SK-MEL-5 (cell line): ENCODE data around the gene TMEM117. TPM values are rescaled to one million over a fixed set of nuclear protein-coding genes. Genes with fewer than 3 reads are reported as not detected.
"Not testable (repeated sequence)": the region's sequence is repeated elsewhere in the genome, so short reads cannot be mapped to it uniquely, and the experiment has no call there.

Experiments used
- DNase-seq: peaks from one replicate; pipeline ENCODE4 v3.0.0-alpha.2; 2016; ENCODE audit warnings: low read depth, low spot score
- in situ Hi-C: cut with HindIII; loops from 2 replicates; pipeline ENCODE4 v1.10.0; 2016; ENCODE audit warnings: low sequenced_read_pairs, high pct_unique_total_duplicates, low pct_unique_long_range_greater_than_20kb
- total RNA-seq: library from RNA; depleted of rRNA; stranded (reverse); fragments of >200 nt; shearing (Covaris generic); gene quantifications from 2 replicates; pipeline ENCODE4 v1.2.3, GENCODE V29; 2014

TMEM117 gene
- total RNA-seq, 1 experiment from 2014 or later, result 62.6 TPM

GRCh38 chr12:43869765-43870164 is 33.9 kb downstream of the TMEM117 start:
- DNase-seq, in situ Hi-C loops: not testable (repeated sequence)

GRCh38 chr12:43871258-43871657 is 35.4 kb downstream of the TMEM117 start:
- in situ Hi-C loops, DNase-seq: not testable (repeated sequence)

DNA sequence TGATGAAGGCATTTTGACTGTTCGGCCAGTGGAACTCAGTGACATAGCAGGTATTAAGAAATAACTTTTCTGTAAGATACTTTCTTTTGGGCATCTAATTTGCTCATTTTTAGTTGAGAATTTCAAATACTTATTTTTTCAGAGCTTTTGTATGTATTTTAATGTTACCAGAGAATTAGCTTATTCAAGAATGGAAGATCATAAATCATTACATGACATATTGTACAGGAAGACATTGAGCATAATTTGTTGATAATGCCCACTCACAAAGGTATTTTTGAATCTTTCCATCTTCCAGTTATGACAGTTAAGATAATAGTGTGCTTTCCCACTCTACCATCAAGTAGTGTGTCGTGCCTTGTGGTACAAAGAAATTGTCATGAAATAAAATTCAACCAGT is 36.5 kb downstream of the TMEM117 start:
- DNase-seq, result no peak
- in situ Hi-C loops, result no loop called here

DNA sequence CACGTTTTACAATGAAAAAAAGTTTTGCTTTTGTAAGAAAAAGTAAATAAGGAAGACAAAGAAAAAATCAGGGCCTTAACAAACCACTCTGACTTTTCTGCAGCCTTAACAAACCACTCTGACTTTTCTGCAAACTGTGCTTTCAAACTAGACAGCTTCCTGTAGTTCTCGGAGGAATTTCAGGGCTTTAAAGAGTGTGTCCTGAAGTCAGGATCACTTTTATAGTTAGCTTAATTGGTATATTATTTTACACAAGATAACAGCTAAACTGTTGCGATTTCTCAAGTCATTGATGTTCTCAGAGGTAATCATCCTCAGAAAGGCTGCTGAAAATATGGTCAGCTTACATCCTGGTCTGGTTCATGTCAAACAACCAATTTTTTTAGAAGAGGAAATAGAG is 42.2 kb downstream of the TMEM117 start:
- DNase-seq, result no peak
- in situ Hi-C loops, result no loop called here

DNA sequence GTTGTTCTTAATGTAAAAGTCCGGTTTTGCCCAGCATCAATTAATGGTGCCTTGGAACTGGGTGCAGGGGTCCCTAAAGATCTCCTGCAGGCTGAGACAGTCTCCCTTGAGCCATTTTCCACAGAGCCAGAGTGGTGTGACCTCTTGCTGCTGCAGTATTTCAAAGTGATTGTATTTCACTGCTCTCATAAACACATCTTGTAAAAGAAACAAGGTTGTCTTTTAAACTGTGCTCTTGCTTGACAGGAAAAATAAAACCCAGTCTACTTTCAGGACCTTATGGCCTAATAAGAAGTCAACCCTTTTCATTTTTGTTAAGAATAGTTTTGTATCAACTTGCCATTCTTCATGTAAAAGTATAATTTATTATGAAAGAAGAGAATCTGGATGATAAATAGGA is 44.7 kb downstream of the TMEM117 start:
- in situ Hi-C loops, result loop anchor here (10.0 kb wide), 1 partner anchor 96 kb away; no protein-coding TSS in a partner anchor
- DNase-seq, result peak; percentile 45

DNA sequence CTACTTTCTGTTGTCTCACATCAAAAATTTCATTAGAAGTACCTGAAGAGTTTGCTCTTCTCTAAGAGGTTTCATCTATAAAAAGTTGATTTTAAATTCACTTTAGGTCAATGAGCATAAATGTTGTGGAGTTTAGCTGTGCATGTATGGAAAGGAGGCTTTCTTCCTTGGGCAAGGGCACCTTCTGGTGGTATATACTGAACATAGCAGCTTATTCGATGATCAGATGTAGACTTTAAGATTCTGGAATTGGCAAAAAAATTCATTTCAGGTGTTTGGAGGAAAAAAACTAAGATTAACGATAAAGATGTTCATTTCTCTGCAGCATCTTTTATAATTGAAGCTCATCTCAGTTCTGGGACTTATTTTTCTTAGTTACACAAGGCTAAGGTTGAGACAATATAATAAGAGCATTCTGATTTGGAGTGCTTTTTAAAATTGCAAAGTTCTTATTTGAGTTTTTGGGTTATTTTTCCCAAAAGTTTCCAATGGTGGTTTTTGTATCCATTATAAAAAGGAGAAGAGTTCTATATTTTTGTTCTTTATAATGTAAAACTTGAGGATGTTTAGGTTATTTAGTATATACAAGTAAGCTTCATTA is 46.8 kb downstream of the TMEM117 start:
- in situ Hi-C loops, result loop anchor here (10.0 kb wide), 1 partner anchor 98 kb away; no protein-coding TSS in a partner anchor
- DNase-seq, result peak; percentile 80

DNA sequence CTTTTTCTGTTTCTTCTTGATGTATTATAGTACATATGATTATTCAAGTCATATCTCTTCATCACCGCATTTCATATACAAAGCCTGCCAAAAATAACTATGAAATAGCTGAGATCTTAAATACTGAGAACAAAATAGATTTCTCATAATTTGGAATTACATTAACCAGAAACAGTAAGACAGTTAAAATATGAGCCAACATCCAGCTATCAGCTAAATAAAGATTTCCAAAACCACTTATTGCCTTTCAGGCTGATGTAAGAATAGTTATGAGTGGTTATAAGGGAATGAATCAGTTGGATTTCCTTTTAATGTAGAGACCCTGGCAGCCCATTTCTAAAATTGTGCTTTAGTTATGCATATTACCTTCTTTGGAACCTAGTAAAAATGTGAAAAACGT is 47.4 kb downstream of the TMEM117 start:
- DNase-seq, result no peak
- in situ Hi-C loops, result loop anchor here (10.0 kb wide), 1 partner anchor 99 kb away; no protein-coding TSS in a partner anchor

- in situ Hi-C loops, result loop anchor here (10.0 kb wide), 1 partner anchor 99 kb away; no protein-coding TSS in a partner anchor
These were observed 47.9 kb downstream of the TMEM117 start for GRCh38 chr12:43883748-43884147.

GRCh38 chr12:43884683-43885410 is 49.0 kb downstream of the TMEM117 start:
- peak; percentile 100 for DNase-seq

More at GRCh38 chr12:43883748-43884147, 47.9 kb downstream of the TMEM117 start:
- no peak for DNase-seq

GRCh38 chr12:43887397-43887796 is 51.5 kb downstream of the TMEM117 start:
- in situ Hi-C loops, result loop anchor here (10.0 kb wide), 1 partner anchor 103 kb away; no protein-coding TSS in a partner anchor

More at GRCh38 chr12:43884683-43885410, 49.0 kb downstream of the TMEM117 start:
- in situ Hi-C loops, result loop anchor here (10.0 kb wide), 1 partner anchor 100 kb away; no protein-coding TSS in a partner anchor

DNA sequence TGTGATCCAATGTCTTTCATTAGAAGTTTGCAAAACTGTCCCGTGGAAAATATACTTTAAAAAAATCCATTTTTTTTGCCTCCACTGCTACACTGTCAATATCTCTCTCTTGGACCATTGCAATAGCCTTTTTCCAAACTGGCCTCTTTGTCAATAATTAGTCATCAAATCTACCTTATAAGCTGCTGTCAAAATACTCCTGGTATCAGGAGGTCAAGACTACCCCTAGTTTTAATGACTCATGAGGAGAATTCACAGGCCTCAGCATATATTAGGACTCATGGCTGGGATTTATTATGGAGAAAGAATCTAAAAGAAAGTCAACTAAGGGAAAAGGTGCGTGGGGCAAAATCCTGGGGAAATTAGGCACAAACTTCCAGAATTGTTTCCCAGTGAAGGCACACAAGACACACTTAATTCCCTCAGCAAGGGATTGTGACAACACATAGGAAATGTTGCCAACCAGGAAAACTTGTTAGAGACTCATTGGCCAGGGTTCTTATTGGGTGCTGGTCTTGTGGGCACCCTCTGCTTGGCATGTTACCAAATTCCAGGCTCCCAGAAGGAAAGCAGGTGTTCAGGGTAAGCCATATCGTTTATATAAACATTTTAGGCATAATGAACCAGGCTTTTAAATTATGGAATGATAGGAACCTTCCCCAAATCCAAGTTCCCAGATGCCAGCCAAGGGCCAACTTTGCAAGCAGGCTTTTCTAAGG is 56.1 kb downstream of the TMEM117 start:
- in situ Hi-C loops, result no loop called here

More at GRCh38 chr12:43887397-43887796, 51.5 kb downstream of the TMEM117 start:
- DNase-seq, result no peak

DNA sequence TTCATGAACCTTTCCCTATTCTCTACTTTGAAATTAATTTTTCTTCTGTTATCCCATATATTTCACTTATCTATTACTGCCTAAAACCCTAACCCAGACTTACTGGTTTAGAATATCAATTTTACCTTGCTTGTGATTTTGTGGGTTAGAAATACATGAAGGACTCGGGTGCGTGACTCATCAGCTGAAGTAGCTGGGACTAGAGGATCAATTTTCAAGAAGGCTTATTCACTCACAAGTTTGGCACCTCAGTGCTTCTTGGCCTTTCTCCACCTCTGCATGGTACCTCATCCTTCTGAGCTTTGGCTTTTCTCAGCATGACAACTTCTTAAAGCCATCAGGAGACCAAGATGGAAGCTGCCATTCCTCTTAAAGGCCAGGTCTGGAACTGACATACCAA is 57.8 kb downstream of the TMEM117 start:
- in situ Hi-C loops, result no loop called here
- no peak for DNase-seq

More for the DNA sequence above, 56.1 kb downstream of the TMEM117 start:
- no peak for DNase-seq

DNA sequence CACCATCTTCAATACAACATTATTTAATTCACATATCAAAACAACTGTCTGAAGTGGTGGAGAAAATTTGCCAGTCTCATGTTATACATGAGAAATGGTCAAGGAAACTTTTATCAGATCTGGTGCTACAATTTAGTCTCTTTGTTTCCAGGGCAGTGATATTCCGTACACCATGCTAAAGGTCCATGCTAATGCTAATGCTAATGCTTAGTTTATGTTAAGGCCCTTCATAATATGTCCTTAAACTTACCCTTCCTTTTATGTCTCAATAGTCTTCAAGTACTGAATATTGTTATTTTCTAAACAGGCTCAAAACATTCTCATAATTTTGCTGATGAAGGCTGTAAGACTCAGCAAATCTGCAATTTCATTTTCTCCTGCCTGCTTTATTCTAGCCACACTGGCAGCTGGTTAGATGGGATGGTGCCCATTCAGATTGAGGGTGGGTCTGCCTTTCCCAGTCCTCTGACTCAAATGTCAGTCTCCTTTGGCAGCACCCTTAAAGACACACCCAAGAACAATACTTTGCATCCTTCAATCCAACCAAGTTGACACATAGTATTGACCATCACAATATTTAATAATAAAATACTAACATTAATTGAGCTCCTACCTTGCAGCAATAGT is 59.8 kb downstream of the TMEM117 start:
- DNase-seq, result no peak
- in situ Hi-C loops, result no loop called here

GRCh38 chr12:43896496-43896895 is 60.6 kb downstream of the TMEM117 start:
- peak; percentile 81 for DNase-seq
- in situ Hi-C loops, result no loop called here

DNA sequence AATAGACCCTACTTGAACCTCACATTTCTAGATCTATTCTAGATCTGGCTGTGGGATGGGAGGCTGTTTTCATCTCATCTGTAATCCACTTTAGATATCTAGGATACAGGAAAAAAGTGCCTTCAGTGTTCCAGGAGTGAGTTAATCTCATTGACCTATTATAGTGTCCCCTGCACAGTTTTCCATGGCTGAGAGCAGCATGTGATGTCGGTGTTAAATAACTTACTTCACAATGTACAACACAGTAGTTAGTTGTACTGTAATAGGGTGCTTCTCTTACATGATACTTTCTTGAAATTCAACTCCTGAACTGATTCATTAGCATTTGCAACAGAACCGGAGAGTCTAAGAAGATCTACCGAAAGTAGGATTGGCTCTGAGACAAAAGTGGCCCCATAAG is 62.6 kb downstream of the TMEM117 start:
- DNase-seq, result peak; percentile 83
- in situ Hi-C loops, result no loop called here

- in situ Hi-C loops, result no loop called here
- no peak for DNase-seq
These were observed 63.7 kb downstream of the TMEM117 start for GRCh38 chr12:43899574-43899973.

DNA sequence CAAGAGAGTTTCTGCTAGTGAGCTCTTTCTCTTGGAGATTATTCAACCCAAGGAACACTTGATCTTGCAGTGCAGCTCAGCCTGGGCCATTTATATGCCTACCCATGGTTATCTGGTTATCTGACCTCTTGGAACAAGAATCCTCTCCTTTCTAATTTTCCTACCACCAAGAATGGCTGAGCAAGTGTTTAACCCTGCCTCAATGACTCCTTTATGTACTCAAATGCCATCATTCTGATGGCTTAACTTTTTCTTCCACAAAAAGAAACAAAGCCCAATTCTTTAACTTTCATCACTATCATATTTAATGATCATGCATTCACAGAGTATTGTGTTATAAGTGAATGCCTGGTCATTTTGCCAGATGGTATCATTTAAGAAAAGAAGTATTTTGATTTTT is 67.8 kb downstream of the TMEM117 start:
- DNase-seq, result peak; percentile 93
- in situ Hi-C loops, result no loop called here

DNA sequence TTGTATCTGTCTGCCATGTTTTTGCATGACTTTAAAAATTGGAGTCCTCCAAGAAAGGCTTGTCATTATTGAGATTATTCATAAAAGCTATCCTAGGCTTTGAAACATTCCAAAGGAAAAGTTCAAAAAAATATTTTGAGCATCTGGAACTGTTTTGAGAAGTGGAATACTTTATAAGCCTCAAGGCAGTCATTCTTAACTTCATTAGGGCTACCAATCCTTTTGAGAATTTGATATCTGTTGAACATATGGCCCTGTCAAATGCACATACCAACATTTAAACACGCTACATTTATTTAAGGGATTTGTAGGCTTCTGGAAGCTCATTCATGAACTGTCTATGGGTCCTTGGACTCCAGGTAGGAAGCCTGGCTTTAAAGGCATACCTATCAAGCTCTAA is 77.0 kb downstream of the TMEM117 start:
- in situ Hi-C loops, result no loop called here
- no peak for DNase-seq
